HEK293 (cell line): ENCODE data around the gene ARHGAP45.

Experiments
- CTCF ChIA-PET: fragments of 350-600 bp; formaldehyde crosslinking; extraction: SDS; loops from one replicate; lab custom pipeline; 2021; ENCODE audit warnings: antibody characterized with exemption; lab: Yijun Ruan, JAX
- POLR2A ChIA-PET: fragments of 300-600 bp; formaldehyde crosslinking; extraction: SDS; loops from one replicate; lab custom pipeline; 2020; ENCODE audit warnings: antibody characterized with exemption, inconsistent platforms; lab: Yijun Ruan, JAX
- H3K27ac ChIP-seq: fragments of 200-500 bp; sonication (Bioruptor generic); 2 replicates; pipeline ENCODE4 v1.5.1; 2014; ENCODE audit warnings: low read depth, low read length, control low read depth, inconsistent platforms; ENCODE audit errors: extremely low read depth
- H3K36me3 ChIP-seq, 2 experiments: fragments of 200-500 bp in 1 of 2; sonication (Bioruptor generic) in 1 of 2; 1 replicate in 1 of 2; 2 replicates in 1 of 2; pipeline ENCODE4 v1.5.1; 2014 to 2017; ENCODE audit warnings: inconsistent platforms in 2 of 2, low read length in 2 of 2; ENCODE audit not compliant: control insufficient read depth in 2 of 2, insufficient read depth in 1 of 2
- H3K4me1 ChIP-seq: fragments of 200-500 bp; sonication (Bioruptor generic); 2 replicates; pipeline ENCODE4 v1.5.1; 2014; ENCODE audit warnings: mild to moderate bottlenecking, low read length, inconsistent platforms; ENCODE audit not compliant: control insufficient read depth, insufficient read depth
- H3K4me3 ChIP-seq: 2 replicates; pipeline ENCODE4 v1.5.1; 2011; ENCODE audit warnings: low read depth, mild to moderate bottlenecking, control low read depth, low read length, moderate library complexity
- H3K9me3 ChIP-seq: fragments of 200-500 bp; sonication (Bioruptor generic); 2 replicates; pipeline ENCODE4 v1.5.1; 2014; ENCODE audit warnings: low read depth, low read length, inconsistent platforms; ENCODE audit not compliant: control insufficient read depth, insufficient read depth
- GFI1B ChIP-seq: fragments of 450-650 bp; formaldehyde crosslinking; IDR thresholded peaks from 2 replicates; pipeline ENCODE4 v1.5.1; 2016; ENCODE audit warnings: missing biosample characterization, missing genetic modification characterization
- HOXA7 ChIP-seq: sonication (generic); formaldehyde crosslinking; IDR thresholded peaks from 2 replicates; pipeline ENCODE4 v1.8.1; 2022; ENCODE audit warnings: missing genetic modification reagents, borderline replicate concordance
- KLF1 ChIP-seq: fragments of 450-650 bp; formaldehyde crosslinking; IDR thresholded peaks from 2 replicates; pipeline ENCODE4 v1.5.1; 2016; ENCODE audit warnings: missing biosample characterization, missing genetic modification characterization
- MZF1 ChIP-seq: fragments of 450-650 bp; formaldehyde crosslinking; IDR thresholded peaks from 2 replicates; pipeline ENCODE4 v1.5.1; 2017; ENCODE audit warnings: missing biosample characterization, missing genetic modification characterization, borderline replicate concordance
- ZBTB48 ChIP-seq: fragments of 450-650 bp; formaldehyde crosslinking; IDR thresholded peaks from 2 replicates; pipeline ENCODE4 v1.5.1; 2016; ENCODE audit warnings: missing biosample characterization, missing genetic modification characterization
- ZBTB8A ChIP-seq: fragments of 450-650 bp; formaldehyde crosslinking; IDR thresholded peaks from 2 replicates; pipeline ENCODE4 v1.5.1; 2016; ENCODE audit warnings: missing biosample characterization, missing genetic modification characterization
- ZNF664 ChIP-seq: fragments of 450-650 bp; formaldehyde crosslinking; IDR thresholded peaks from 2 replicates; pipeline ENCODE4 v1.5.1; 2016; ENCODE audit warnings: missing biosample characterization, missing genetic modification characterization
- TF ChIP-seq, protein P1 (sequence below): fragments of 450-650 bp; formaldehyde crosslinking; IDR thresholded peaks from 2 replicates; pipeline ENCODE4 v1.5.1; 2016; ENCODE audit warnings: missing biosample characterization, missing genetic modification characterization
- TF ChIP-seq, protein P2 (sequence below): fragments of 450-650 bp; IDR thresholded peaks from 2 replicates; pipeline ENCODE4 v1.5.1; 2018; ENCODE audit warnings: missing biosample characterization, mild to moderate bottlenecking, missing genetic modification characterization
- TF ChIP-seq, protein P3 (sequence below): fragments of 450-650 bp; formaldehyde crosslinking; IDR thresholded peaks from 2 replicates; pipeline ENCODE4 v1.5.1; 2016; ENCODE audit warnings: missing biosample characterization, missing genetic modification characterization
- TF ChIP-seq, protein P4 (sequence below): fragments of 450-650 bp; formaldehyde crosslinking; IDR thresholded peaks from 2 replicates; pipeline ENCODE4 v1.5.1; 2016; ENCODE audit warnings: missing biosample characterization, missing genetic modification characterization
- TF ChIP-seq, protein P5 (sequence below): fragments of 450-650 bp; formaldehyde crosslinking; IDR thresholded peaks from 2 replicates; pipeline ENCODE4 v1.5.1; 2016; ENCODE audit warnings: missing biosample characterization, missing genetic modification characterization
- TF ChIP-seq, protein P6 (sequence below): fragments of 450-650 bp; formaldehyde crosslinking; IDR thresholded peaks from 2 replicates; pipeline ENCODE4 v1.5.1; 2016; ENCODE audit warnings: missing biosample characterization, missing genetic modification characterization
- TF ChIP-seq, protein P7 (sequence below): fragments of 450-650 bp; formaldehyde crosslinking; IDR thresholded peaks from 2 replicates; pipeline ENCODE4 v1.5.1; 2016; ENCODE audit warnings: missing biosample characterization, missing genetic modification characterization

Gene ARHGAP45

DNA sequence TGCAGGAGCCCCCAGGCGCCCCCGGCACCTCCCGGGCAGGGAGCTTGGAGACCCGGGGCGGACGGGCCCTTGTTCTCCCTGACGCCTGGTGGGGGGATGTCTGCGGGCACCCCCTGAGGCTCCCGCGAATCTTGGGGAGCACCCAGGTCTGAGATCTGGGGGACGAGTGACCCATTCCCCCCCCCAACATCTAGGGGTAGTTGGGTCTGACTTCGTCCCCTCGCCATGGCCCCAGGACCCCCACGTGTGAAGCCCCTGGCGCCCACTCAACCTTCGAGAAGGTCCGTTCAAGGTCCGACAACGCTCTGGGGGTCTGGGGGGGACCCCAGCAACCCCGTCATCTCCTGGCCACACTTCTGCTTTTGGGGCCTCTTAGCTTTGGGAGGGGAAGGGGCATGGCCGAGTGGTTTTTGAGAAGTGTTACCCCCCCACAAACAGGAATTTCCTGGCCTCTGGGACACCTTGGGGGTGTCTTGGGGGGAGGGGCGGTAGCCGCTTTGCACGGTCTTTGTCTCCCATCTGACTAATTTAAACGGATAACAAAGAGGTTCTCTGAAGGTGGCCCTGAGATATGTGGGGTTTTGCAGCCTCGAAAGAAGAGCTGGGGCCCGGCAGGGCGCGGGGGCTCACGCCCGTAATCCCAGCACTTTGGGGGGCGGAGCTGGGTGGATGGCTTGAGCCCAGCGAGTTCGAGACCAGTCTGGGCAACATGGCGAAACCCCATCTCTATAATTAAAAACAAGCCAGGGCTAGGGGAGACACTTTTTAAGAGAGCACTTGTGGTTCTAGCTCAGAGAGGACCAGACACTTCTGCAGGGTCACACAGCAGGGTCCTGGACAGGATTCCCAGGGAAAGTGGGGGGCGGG, 40.0 kb upstream of the ARHGAP45 start (continued):
- TF ChIP-seq, protein P1, sequence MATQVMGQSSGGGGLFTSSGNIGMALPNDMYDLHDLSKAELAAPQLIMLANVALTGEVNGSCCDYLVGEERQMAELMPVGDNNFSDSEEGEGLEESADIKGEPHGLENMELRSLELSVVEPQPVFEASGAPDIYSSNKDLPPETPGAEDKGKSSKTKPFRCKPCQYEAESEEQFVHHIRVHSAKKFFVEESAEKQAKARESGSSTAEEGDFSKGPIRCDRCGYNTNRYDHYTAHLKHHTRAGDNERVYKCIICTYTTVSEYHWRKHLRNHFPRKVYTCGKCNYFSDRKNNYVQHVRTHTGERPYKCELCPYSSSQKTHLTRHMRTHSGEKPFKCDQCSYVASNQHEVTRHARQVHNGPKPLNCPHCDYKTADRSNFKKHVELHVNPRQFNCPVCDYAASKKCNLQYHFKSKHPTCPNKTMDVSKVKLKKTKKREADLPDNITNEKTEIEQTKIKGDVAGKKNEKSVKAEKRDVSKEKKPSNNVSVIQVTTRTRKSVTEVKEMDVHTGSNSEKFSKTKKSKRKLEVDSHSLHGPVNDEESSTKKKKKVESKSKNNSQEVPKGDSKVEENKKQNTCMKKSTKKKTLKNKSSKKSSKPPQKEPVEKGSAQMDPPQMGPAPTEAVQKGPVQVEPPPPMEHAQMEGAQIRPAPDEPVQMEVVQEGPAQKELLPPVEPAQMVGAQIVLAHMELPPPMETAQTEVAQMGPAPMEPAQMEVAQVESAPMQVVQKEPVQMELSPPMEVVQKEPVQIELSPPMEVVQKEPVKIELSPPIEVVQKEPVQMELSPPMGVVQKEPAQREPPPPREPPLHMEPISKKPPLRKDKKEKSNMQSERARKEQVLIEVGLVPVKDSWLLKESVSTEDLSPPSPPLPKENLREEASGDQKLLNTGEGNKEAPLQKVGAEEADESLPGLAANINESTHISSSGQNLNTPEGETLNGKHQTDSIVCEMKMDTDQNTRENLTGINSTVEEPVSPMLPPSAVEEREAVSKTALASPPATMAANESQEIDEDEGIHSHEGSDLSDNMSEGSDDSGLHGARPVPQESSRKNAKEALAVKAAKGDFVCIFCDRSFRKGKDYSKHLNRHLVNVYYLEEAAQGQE (tag by site-specific recombination): no peak
- TF ChIP-seq ZNF664 (tag by site-specific recombination): peak; percentile 68
- TF ChIP-seq, protein P2, sequence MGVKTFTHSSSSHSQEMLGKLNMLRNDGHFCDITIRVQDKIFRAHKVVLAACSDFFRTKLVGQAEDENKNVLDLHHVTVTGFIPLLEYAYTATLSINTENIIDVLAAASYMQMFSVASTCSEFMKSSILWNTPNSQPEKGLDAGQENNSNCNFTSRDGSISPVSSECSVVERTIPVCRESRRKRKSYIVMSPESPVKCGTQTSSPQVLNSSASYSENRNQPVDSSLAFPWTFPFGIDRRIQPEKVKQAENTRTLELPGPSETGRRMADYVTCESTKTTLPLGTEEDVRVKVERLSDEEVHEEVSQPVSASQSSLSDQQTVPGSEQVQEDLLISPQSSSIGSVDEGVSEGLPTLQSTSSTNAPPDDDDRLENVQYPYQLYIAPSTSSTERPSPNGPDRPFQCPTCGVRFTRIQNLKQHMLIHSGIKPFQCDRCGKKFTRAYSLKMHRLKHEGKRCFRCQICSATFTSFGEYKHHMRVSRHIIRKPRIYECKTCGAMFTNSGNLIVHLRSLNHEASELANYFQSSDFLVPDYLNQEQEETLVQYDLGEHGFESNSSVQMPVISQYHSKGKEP (tag by site-specific recombination): no peak
- TF ChIP-seq ZBTB48 (tag by site-specific recombination): peak; percentile 62
- no peak for TF ChIP-seq GFI1B (tag by site-specific recombination)
- TF ChIP-seq, protein P3, sequence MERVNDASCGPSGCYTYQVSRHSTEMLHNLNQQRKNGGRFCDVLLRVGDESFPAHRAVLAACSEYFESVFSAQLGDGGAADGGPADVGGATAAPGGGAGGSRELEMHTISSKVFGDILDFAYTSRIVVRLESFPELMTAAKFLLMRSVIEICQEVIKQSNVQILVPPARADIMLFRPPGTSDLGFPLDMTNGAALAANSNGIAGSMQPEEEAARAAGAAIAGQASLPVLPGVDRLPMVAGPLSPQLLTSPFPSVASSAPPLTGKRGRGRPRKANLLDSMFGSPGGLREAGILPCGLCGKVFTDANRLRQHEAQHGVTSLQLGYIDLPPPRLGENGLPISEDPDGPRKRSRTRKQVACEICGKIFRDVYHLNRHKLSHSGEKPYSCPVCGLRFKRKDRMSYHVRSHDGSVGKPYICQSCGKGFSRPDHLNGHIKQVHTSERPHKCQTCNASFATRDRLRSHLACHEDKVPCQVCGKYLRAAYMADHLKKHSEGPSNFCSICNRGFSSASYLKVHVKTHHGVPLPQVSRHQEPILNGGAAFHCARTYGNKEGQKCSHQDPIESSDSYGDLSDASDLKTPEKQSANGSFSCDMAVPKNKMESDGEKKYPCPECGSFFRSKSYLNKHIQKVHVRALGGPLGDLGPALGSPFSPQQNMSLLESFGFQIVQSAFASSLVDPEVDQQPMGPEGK: peak; percentile 87
- TF ChIP-seq, protein P4, sequence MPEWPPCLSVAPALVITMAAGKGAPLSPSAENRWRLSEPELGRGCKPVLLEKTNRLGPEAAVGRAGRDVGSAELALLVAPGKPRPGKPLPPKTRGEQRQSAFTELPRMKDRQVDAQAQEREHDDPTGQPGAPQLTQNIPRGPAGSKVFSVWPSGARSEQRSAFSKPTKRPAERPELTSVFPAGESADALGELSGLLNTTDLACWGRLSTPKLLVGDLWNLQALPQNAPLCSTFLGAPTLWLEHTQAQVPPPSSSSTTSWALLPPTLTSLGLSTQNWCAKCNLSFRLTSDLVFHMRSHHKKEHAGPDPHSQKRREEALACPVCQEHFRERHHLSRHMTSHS (tag by site-specific recombination): no peak
- peak; percentile 73 for TF ChIP-seq KLF1 (tag by site-specific recombination)
- TF ChIP-seq, protein P5, sequence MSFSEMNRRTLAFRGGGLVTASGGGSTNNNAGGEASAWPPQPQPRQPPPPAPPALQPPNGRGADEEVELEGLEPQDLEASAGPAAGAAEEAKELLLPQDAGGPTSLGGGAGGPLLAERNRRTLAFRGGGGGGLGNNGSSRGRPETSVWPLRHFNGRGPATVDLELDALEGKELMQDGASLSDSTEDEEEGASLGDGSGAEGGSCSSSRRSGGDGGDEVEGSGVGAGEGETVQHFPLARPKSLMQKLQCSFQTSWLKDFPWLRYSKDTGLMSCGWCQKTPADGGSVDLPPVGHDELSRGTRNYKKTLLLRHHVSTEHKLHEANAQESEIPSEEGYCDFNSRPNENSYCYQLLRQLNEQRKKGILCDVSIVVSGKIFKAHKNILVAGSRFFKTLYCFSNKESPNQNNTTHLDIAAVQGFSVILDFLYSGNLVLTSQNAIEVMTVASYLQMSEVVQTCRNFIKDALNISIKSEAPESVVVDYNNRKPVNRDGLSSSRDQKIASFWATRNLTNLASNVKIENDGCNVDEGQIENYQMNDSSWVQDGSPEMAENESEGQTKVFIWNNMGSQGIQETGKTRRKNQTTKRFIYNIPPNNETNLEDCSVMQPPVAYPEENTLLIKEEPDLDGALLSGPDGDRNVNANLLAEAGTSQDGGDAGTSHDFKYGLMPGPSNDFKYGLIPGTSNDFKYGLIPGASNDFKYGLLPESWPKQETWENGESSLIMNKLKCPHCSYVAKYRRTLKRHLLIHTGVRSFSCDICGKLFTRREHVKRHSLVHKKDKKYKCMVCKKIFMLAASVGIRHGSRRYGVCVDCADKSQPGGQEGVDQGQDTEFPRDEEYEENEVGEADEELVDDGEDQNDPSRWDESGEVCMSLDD: peak; percentile 94

DNA sequence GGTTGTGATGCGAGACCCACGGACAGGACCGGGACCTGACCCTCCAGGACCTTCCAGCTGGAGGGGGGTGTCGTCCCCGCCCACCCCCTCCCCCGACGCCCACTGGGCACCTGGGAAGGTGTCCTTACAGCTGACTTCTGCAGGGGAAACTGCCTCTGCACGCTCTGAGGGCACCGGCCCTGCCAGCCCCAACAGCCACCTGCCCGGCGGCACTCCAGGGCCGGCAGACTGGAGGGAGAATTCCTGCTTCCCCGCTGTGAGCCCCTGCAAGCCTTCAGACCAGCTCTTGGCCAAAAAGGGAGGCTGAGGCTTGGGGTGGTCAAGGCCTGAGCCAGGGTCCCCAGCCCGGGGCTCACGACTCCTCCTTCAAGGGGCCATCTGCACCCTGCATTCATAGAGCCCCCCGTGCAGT, 39.3 kb upstream of the ARHGAP45 start:
- Histone ChIP-seq H3K4me3 (no peak overlapping the region; the same call in 1 of the 2 replicates), H3K4me1 (peaks cover 5% of the 10 kb centered on the region; the same call in 1 of the 2 replicates), H3K27ac (no peak overlapping the region), H3K36me3 (peaks cover 0 to 5% of the 10 kb centered on the region in 2 experiments; a peak in 1 of 3 replicates), H3K9me3 (no peaks in the 10 kb centered on the region)
- CTCF ChIA-PET: interaction anchor here (0.6 kb wide), 1 partner anchor 306 kb away, joined by 3 read pairs; no protein-coding TSS in a partner anchor
- TF ChIP-seq MZF1 (tag by site-specific recombination): no peak
- TF ChIP-seq, protein P6, sequence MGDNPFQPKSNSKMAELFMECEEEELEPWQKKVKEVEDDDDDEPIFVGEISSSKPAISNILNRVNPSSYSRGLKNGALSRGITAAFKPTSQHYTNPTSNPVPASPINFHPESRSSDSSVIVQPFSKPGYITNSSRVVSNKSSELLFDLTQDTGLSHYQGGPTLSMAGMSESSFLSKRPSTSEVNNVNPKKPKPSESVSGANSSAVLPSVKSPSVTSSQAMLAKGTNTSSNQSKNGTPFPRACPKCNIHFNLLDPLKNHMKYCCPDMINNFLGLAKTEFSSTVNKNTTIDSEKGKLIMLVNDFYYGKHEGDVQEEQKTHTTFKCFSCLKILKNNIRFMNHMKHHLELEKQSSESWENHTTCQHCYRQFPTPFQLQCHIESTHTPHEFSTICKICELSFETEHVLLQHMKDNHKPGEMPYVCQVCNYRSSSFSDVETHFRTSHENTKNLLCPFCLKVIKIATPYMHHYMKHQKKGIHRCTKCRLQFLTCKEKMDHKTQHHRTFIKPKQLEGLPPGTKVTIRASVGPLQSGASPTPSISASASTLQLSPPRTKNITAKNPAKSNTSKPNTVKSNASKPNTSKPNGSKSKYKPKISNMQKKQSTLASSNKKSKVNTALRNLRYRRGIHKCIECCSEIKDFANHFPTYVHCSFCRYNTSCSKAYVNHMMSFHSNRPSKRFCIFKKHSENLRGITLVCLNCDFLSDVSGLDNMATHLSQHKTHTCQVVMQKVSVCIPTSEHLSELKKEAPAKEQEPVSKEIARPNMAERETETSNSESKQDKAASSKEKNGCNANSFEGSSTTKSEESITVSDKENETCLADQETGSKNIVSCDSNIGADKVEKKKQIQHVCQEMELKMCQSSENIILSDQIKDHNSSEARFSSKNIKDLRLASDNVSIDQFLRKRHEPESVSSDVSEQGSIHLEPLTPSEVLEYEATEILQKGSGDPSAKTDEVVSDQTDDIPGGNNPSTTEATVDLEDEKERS (tag by site-specific recombination): 0 out of 2 replicates have a peak, but pooled peaks have one; percentile 33
- TF ChIP-seq, protein P7, sequence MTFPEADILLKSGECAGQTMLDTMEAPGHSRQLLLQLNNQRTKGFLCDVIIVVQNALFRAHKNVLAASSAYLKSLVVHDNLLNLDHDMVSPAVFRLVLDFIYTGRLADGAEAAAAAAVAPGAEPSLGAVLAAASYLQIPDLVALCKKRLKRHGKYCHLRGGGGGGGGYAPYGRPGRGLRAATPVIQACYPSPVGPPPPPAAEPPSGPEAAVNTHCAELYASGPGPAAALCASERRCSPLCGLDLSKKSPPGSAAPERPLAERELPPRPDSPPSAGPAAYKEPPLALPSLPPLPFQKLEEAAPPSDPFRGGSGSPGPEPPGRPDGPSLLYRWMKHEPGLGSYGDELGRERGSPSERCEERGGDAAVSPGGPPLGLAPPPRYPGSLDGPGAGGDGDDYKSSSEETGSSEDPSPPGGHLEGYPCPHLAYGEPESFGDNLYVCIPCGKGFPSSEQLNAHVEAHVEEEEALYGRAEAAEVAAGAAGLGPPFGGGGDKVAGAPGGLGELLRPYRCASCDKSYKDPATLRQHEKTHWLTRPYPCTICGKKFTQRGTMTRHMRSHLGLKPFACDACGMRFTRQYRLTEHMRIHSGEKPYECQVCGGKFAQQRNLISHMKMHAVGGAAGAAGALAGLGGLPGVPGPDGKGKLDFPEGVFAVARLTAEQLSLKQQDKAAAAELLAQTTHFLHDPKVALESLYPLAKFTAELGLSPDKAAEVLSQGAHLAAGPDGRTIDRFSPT (tag by site-specific recombination): peak; percentile 81; the same call in 1 of the 2 replicates
- no peak for TF ChIP-seq HOXA7 (CRISPR knock-in tag)
- 0 out of 2 replicates have a peak, but pooled peaks have one; percentile 32 for TF ChIP-seq ZBTB8A (tag by site-specific recombination)
- POLR2A ChIA-PET: interaction anchor here (0.6 to 6.2 kb wide), 7 partner anchors 12 to 386 kb away, joined by 3 to 60 read pairs (median 8); partner anchors contain the start of genes ABCA7, CIRBP and GPX4
